Muscle layer of duodenum (tissue), 2 donors: Measurements from ENCODE around the gene KRTAP5-3.
"Not testable (repeated sequence)": the region's sequence is repeated elsewhere in the genome, so short reads cannot be mapped to it uniquely, and the experiment has no call there.

Experiments used
- H3K27ac ChIP-seq: one replicate; pipeline ENCODE4 v1.7.0; 2013; ENCODE audit warnings: mild to moderate bottlenecking, low read length
- H3K27me3 ChIP-seq: one replicate; pipeline ENCODE4 v1.7.0; 2013; ENCODE audit warnings: low read depth, mild to moderate bottlenecking, control low read depth, low read length
- H3K36me3 ChIP-seq, 2 donors: one replicate each; pipeline ENCODE4 v1.7.0; 2013; ENCODE audit warnings: low read length in 2 of 2, control low read depth in 1 of 2, mild to moderate bottlenecking in 1 of 2; ENCODE audit not compliant: insufficient read depth in 2 of 2, control insufficient read depth in 1 of 2
- H3K4me1 ChIP-seq, 2 donors: one replicate each; pipeline ENCODE4 v1.7.0; 2013; ENCODE audit warnings: low read length in 2 of 2, mild to moderate bottlenecking in 2 of 2, control low read depth in 1 of 2, moderate library complexity in 1 of 2; ENCODE audit not compliant: insufficient read depth in 2 of 2, control insufficient read depth in 1 of 2
- H3K4me3 ChIP-seq, 2 donors: one replicate each; pipeline ENCODE4 v1.7.0; 2013; ENCODE audit warnings: low read length in 2 of 2, low read depth in 1 of 2, mild to moderate bottlenecking in 1 of 2
- H3K9me3 ChIP-seq, 2 donors: one replicate each; pipeline ENCODE4 v1.7.0; 2013; ENCODE audit warnings: low read length in 2 of 2, control low read depth in 1 of 2, mild to moderate bottlenecking in 1 of 2; ENCODE audit not compliant: control insufficient read depth in 1 of 2
- donor health status: healthy.

The KRTAP5-3 gene

DNA sequence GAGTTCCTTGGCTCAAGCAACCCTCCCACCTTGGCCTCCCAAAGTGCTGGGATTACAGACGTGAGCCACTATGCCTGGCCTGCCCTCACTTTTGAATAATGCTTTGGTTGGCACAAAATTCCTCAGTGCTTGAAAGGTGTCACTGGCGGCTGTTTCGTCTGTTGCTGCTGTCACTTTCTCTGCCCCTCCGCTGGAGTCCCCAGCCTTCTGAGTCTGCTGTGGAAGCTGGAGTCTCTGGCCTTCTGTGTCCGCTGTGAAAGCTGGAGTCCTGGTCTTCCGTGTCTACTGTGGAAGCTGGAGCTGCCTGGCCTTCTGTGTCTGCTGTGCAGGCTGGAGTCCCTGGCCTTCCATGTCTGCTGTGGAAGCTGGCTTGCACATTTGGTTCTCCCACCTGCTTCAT, 18.3 kb downstream of the KRTAP5-3 start:
- Histone ChIP-seq H3K27ac (no peak overlapping the region), H3K36me3 (no peaks in the 10 kb centered on the region), H3K27me3 (no peaks in the 10 kb centered on the region), H3K4me1 (no peaks in the 10 kb centered on the region), H3K9me3 (no peaks in the 10 kb centered on the region), H3K4me3 (no peak overlapping the region)

DNA sequence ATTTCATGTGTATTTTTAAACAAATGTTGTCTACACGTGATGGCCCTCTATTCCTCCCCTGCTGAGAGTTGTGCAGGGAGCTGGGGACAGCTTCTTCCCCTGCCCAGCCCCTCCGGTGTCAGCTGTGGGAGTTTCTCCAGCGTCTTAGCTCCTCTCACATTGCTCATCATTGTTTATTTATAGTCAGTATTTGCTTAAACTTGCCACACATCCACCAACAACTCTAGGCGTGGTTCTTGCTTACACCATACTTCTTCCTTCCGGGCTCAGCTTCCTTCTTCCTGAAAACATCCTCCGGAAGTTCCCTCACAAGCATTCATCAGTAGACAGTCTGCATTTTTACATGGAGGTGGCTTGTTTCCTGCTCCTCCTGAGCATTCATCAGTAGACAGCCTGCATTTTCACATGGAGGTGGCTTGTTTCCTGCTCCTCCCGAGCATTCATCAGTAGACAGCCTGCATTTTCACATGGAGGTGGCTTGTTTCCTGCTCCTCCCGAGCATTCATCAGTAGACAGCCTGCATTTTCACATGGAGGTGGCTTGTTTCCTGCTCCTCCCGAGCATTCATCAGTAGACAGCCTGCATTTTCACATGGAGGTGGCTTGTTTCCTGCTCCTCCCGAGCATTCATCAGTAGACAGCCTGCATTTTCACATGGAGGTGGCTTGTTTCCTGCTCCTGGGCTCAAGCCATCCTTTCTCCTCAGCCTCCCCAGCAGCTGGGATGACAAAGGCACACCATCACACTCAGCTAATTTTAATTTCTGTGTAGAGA, 18.9 kb downstream of the KRTAP5-3 start:
- not testable (repeated sequence) for H3K9me3 ChIP-seq, H3K4me3 ChIP-seq, H3K27ac ChIP-seq, H3K36me3 ChIP-seq, H3K27me3 ChIP-seq, H3K4me1 ChIP-seq

DNA sequence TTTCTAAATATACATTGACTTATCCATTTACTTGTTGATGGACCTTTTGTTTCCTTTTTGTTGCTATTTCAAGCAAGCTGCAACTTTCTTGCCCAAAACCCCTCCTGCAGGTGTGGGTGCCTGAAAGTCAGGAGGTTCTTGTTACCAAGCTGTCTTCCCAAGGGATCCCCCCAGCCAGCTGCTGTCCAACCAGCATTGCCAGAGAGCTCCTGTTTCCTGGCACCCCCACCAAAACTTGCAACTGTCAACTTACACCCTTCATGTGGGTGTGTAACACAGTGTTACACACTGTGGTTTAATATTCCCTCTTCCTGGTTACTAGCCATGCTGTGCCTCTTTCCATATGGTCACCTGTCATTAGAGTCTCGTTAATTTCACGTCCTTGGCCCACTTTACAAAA, 21.6 kb downstream of the KRTAP5-3 start:
- Histone ChIP-seq H3K4me3 (no peak overlapping the region), H3K36me3 (no peaks in the 10 kb centered on the region), H3K27ac (no peak overlapping the region), H3K4me1 (no peaks in the 10 kb centered on the region), H3K27me3 (no peaks in the 10 kb centered on the region), H3K9me3 (no peaks in the 10 kb centered on the region)

DNA sequence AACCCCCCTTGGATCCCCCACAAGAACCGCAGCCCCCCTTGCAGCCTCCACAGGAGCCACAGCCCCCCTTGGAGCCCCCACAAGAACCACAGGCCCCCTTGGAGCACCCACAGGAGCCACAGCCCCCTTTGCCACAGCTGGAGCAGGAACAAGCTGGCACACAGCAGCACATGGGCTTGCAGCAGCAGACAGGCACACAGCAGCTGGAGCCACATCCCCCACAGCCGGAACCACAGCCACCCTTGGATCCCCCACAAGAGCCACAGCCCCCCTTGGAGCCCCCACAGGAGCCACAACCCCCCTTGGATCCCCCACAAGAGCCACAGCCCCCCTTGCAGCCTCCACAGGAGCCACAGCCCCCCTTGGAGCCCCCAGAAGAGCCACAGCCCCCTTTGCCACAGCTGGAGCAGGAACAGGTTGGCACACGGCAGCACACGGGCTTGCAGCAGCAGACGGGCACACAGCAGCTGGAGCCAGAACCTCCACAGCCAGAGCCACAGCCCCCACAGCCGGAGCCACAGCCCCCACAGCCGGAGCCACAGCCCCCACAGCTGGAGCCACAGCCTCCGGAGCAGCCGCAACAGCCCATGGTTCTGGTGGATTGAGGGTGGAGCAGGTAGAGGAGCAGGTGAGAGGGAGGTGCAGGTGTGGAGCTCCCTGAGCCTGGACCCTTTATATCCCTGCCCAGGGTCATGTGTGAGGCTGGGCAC, 23.4 kb downstream of the KRTAP5-3 start, which contains the start of gene KRTAP5-1:
KRTAP5-1 (minus strand) TSS at position 623 of the 710 bp plus-strand sequence; CDS start at position 589, 34 bp downstream.
- not testable (repeated sequence) for H3K27me3 ChIP-seq, H3K9me3 ChIP-seq, H3K27ac ChIP-seq, H3K4me1 ChIP-seq, H3K4me3 ChIP-seq, H3K36me3 ChIP-seq

DNA sequence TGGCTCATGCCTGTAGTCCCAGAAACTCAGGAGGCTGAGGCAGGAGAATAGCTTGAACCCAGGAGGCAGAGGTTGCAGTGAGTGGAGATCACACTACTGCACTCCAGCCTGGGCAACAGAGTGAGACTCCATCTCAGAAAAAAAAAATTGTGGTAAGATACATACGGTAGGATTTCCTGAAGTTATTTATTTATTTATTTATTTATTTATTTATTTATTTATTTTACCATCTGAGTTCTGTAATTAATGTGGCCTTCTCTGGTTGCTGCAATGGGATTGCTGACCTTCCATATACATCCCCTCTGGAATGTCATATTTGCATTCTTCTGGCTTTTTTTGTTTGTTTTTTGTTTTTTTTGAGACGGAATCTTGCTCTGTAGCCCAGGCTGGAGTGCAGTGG, 25.4 kb downstream of the KRTAP5-3 start:
- not testable (repeated sequence) for H3K36me3 ChIP-seq, H3K4me1 ChIP-seq, H3K27me3 ChIP-seq

DNA sequence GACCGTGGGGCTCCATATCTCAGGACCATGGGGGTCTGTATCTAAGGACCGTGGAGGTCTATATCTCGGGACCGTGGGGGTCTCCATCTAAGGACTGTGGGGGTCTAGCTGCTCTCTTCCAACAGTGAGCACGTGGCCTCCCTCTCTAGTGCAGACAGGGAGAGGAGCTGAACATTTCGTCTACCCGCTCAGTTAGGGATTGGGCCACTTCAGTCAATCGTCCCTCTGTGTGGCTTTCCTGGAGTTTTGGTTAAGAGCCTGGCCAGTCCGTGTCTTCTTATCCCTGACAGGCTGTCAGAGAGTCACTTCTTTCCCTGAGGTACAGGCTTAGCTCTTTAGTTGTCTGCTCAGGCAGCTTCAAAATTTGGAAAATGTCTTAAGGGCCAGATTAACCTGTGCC, 26.3 kb downstream of the KRTAP5-3 start:
- Histone ChIP-seq H3K4me1 (no peaks in the 10 kb centered on the region), H3K27me3 (no peaks in the 10 kb centered on the region)

More for the DNA sequence above, 25.4 kb downstream of the KRTAP5-3 start:
- H3K9me3 ChIP-seq, H3K27ac ChIP-seq, H3K4me3 ChIP-seq: not testable (repeated sequence)

DNA sequence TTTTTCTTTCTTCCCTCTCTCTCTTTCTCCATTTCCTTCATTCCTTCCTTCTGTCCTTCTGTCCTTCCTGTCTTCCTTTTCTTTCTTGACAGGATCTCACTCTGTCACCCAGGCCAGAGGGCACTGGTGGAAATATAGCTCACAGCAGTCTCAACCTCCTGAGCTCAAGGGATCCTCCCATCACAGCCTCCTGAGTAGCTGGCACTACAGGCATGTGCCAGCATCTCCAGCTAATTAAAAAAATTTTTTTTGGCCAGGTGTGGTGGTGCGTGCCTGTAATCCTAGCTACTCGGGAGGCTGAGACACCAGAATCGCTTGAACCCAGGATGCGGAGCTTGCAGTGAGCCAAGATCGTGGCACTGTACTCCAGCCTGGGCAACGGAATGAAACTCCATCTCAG, 31.4 kb downstream of the KRTAP5-3 start:
- H3K27ac ChIP-seq: no peak overlapping the region
- H3K4me1 ChIP-seq: peaks cover 0 to 21% of the 10 kb centered on the region in 2 donors
- peaks cover 0 to 5% of the 10 kb centered on the region in 2 donors for H3K9me3 ChIP-seq
- H3K4me3 ChIP-seq: no peak overlapping the region
- H3K36me3 ChIP-seq: no peaks in the 10 kb centered on the region
- no peaks in the 10 kb centered on the region for H3K27me3 ChIP-seq

More for the DNA sequence above, 26.3 kb downstream of the KRTAP5-3 start:
- no peak overlapping the region for H3K4me3 ChIP-seq
- no peak overlapping the region for H3K27ac ChIP-seq
- no peaks in the 10 kb centered on the region for H3K36me3 ChIP-seq
- H3K9me3 ChIP-seq: peaks cover 0 to 5% of the 10 kb centered on the region in 2 donors

DNA sequence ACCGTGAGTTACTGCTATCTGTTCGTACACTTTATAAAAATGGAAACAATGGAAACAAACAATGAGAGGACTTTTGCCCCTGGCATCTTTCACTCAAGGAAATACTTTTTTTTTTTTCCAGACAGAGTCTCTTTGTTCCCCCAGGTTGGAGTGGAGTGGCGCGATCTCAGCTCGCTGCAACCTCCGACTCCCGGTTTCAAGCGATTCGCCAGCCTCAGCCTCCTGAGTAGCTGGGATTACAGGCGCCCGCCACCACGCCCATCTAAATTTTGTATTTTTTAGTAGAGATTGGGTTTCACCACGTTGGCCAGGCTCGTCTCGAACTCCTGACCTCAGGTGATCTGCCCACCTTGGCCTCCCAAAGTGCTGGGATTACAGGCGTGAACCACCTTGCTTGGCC, 32.5 kb downstream of the KRTAP5-3 start:
- H3K27ac ChIP-seq, H3K9me3 ChIP-seq, H3K36me3 ChIP-seq, H3K27me3 ChIP-seq, H3K4me3 ChIP-seq: not testable (repeated sequence)
- H3K4me1 ChIP-seq: peaks cover 0 to 26% of the 10 kb centered on the region in 2 donors

DNA sequence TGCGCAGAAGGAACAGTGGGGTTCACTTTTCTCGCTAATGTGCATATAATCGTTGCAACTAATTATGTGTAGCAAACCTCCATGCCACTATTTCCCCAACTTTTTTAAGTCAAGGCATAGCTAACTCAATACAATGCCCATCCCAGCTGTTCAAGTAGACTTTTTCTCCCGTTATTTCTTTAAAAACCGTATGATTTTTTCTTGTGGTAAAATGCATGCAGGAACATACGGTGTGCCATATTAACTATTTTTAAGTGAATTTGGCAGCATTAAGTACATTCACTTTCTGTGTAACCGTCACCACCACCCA, 33.4 kb downstream of the KRTAP5-3 start:
- H3K9me3 ChIP-seq: peaks cover 0 to 5% of the 10 kb centered on the region in 2 donors

DNA sequence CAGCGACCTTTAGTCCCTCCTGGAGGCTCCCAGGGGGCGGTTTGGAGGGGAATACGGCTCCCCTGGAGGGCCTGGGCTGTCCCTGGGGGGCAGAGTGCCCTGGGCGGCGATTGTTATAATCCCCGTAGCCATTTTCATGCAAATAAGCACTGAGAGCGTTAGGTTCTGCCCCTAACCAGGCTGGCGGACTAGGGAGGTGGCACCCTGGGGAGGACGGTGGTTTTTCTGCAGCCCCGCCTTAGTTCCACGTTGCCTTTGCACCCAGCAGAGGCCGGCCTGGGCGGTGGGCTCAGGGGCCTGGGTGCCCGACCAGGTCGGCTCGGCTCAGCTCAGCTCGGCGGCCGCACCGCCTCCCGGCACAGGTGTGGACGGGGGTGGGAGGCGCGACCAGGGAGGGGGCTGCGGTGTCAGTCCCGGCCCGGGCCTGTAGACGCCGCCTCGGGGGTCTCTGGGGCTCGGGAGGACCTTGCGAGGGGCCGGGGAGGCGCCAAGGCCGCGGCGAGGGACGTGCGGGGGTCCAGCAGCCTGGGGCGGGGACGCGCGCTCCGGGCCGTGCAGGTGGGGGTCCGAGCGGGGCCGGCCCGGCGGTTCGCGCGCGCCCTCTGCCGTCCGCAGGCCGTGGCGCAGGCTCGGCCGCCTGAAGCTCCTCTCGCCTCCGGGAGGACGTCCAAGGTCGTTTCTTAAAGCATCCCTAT, 33.9 kb downstream of the KRTAP5-3 start:
- Histone ChIP-seq H3K36me3 (no peaks in the 10 kb centered on the region), H3K4me3 (peak overlapping the region in 1 of 2 donors; percentile 55), H3K27me3 (no peaks in the 10 kb centered on the region), H3K9me3 (peaks cover 0 to 5% of the 10 kb centered on the region in 2 donors), H3K27ac (no peak overlapping the region), H3K4me1 (peaks cover 0 to 39% of the 10 kb centered on the region in 2 donors)

More for the DNA sequence above, 33.4 kb downstream of the KRTAP5-3 start:
- Histone ChIP-seq H3K4me3 (no peak overlapping the region), H3K4me1 (peaks cover 0 to 34% of the 10 kb centered on the region in 2 donors), H3K36me3 (no peaks in the 10 kb centered on the region), H3K27me3 (no peaks in the 10 kb centered on the region), H3K27ac (no peak overlapping the region)

DNA sequence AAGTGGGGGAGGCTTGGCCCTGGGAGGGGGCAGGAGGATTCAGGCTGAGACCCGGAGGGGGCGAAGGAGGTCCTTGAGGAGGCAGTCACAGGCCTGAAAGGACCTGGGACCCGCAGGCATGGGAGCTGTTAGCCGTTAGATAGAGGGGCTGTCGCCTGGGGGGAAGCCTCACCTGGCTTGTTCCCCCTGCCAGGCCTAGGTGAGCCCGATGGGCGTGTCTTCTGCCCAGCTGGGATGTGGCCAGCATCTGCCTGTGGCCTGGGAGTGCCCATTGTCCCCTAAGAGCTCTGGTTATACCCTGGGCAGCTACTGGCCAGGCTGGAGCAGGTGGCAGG, 34.4 kb downstream of the KRTAP5-3 start:
- Histone ChIP-seq H3K27ac (peak overlapping the region; percentile 14), H3K27me3 (no peaks in the 10 kb centered on the region), H3K36me3 (no peaks in the 10 kb centered on the region), H3K4me1 (peaks cover 0 to 42% of the 10 kb centered on the region in 2 donors), H3K9me3 (peaks cover 0 to 5% of the 10 kb centered on the region in 2 donors), H3K4me3 (peak overlapping the region in 1 of 2 donors; percentile 55)
